ENCODE results near the gene P2RY2. TPM values are rescaled to one million over a fixed set of nuclear protein-coding genes. Genes with fewer than 3 reads are reported as not detected.
A peak's percentile ranks its signal among the peaks of the same experiment; 100 is the strongest.

Gene P2RY2
- polyA plus RNA-seq, 2 of the 4 experiments (the other 2 are of a cell fraction) = 3.7 to 6.4 TPM

GRCh38 chr11:73168925-73169579 is 49.0 kb upstream of the P2RY2 start:
- DNase-seq (ENCODE audit: low read depth in 1 of 2, low spot score in 1 of 2) = no peak
- Histone ChIP-seq H3K4me1 (no peaks in the 10 kb centered on the region), H3K4me2 (no peak overlapping the region), H3K4me3 (no peak overlapping the region), H3K9me3 (no peaks in the 10 kb centered on the region), H3K27ac (no peak overlapping the region)
- FAIRE-seq = no peak
- TF ChIP-seq RCOR1 (IDR thresholded peaks at IDR 0.05; ENCODE audit: low read depth, low read length) = no peak
- no peak for TF ChIP-seq MYC (IDR thresholded peaks at IDR 0.05; ENCODE audit: borderline replicate concordance, low read length)
- TF ChIP-seq KDM1A (IDR thresholded peaks at IDR 0.05; ENCODE audit: low read depth) = no peak
- no peak for TF ChIP-seq MAFK (IDR thresholded peaks at IDR 0.05; ENCODE audit: partially characterized antibody)
- no peak for TF ChIP-seq ESRRA (IDR thresholded peaks at IDR 0.05; ENCODE audit: borderline replicate concordance, low read length)
- ChIA-PET CTCF (interaction anchor here (0.8 to 14.3 kb wide), 7 partner anchors 9 to 340 kb away, joined by 3 to 339 read pairs (median 3); partner anchors contain the start of gene FCHSD2), POLR2A (no interaction called here)
- 66% methylated on average over 11 of the region's 11 CpGs for WGBS (ENCODE audit: missing lambda C conversion rate)
- no peak for ATAC-seq

DNA sequence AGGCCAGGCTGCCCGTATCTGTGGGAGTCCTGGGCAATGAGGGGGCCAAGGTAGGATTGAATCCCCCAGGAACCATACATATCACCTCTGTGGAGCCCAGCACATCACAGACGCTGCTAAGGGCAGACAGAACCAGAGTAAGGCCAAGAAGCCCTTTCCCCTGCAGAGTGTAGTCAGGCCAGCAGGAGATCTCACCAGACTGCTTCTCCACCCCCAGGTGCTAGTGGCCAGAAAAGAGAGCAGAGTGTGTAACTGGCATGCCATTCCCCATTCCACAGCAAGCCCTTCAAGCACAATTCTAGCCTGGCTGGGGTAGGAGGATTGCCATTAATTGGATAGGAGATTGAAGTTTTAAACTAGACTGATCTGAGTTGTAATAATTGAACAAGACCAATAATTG is 47.9 kb upstream of the P2RY2 start:
- Histone ChIP-seq H3K4me1 (no peaks in the 10 kb centered on the region), H3K4me2 (no peak overlapping the region), H3K27ac (no peak overlapping the region), H3K9me3 (no peaks in the 10 kb centered on the region), H3K4me3 (no peak overlapping the region)
- WGBS (ENCODE audit: missing lambda C conversion rate) = 90% methylated on average over 2 of the region's 2 CpGs
- FAIRE-seq (peak; percentile 13), DNase-seq (ENCODE audit: low read depth in 1 of 2, low spot score in 1 of 2) (no peak), ATAC-seq (peak; percentile 39 to 68; a peak in 4 of 6 replicates)
- TF ChIP-seq CHD4 (IDR thresholded peaks at IDR 0.05; ENCODE audit: borderline replicate concordance) (no peak), NR3C1 (IDR thresholded peaks at IDR 0.05) (no peak), ZC3H11A (IDR thresholded peaks at IDR 0.05) (no peak), FOSL2 (IDR thresholded peaks at IDR 0.05) (no peak), FOSL2 (CRISPR knock-in tag; IDR thresholded peaks at IDR 0.05) (no peak), NPAS2 (CRISPR knock-in tag; IDR thresholded peaks at IDR 0.05; ENCODE audit: borderline replicate concordance) (no peak), KDM1A (IDR thresholded peaks at IDR 0.05; ENCODE audit: low read depth) (no peak), RCOR1 (IDR thresholded peaks at IDR 0.05; ENCODE audit: low read depth, low read length) (no peak), CBX2 (IDR thresholded peaks at IDR 0.05; ENCODE audit: borderline replicate concordance, low read depth) (no peak), MYC (IDR thresholded peaks at IDR 0.05; ENCODE audit: borderline replicate concordance, low read length) (no peak), ELK1 (IDR thresholded peaks at IDR 0.05; ENCODE audit: low read depth, low read length) (no peak), ATOH8 (CRISPR knock-in tag; IDR thresholded peaks at IDR 0.05; ENCODE audit: low read depth) (no peak), RNF2 (IDR thresholded peaks at IDR 0.05; ENCODE audit: borderline replicate concordance, low read depth) (no peak), ZSCAN20 (CRISPR knock-in tag; IDR thresholded peaks at IDR 0.05) (no peak), MAX (IDR thresholded peaks at IDR 0.05) (no peak), HOXB13 (CRISPR knock-in tag; IDR thresholded peaks at IDR 0.05; ENCODE audit: low read depth) (no peak), HDAC2 (IDR thresholded peaks at IDR 0.05) (no peak), HOXA7 (CRISPR knock-in tag; IDR thresholded peaks at IDR 0.05) (no peak)
- TF ChIP-seq, protein P1, sequence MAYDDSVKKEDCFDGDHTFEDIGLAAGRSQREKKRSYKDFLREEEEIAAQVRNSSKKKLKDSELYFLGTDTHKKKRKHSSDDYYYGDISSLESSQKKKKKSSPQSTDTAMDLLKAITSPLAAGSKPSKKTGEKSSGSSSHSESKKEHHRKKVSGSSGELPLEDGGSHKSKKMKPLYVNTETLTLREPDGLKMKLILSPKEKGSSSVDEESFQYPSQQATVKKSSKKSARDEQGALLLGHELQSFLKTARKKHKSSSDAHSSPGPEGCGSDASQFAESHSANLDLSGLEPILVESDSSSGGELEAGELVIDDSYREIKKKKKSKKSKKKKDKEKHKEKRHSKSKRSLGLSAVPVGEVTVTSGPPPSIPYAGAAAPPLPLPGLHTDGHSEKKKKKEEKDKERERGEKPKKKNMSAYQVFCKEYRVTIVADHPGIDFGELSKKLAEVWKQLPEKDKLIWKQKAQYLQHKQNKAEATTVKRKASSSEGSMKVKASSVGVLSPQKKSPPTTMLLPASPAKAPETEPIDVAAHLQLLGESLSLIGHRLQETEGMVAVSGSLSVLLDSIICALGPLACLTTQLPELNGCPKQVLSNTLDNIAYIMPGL (CRISPR knock-in tag; IDR thresholded peaks at IDR 0.05; ENCODE audit: borderline replicate concordance) = no peak
- TF ChIP-seq, protein P2, sequence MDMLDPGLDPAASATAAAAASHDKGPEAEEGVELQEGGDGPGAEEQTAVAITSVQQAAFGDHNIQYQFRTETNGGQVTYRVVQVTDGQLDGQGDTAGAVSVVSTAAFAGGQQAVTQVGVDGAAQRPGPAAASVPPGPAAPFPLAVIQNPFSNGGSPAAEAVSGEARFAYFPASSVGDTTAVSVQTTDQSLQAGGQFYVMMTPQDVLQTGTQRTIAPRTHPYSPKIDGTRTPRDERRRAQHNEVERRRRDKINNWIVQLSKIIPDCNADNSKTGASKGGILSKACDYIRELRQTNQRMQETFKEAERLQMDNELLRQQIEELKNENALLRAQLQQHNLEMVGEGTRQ (IDR thresholded peaks at IDR 0.05) = no peak
- TF ChIP-seq, protein P3, sequence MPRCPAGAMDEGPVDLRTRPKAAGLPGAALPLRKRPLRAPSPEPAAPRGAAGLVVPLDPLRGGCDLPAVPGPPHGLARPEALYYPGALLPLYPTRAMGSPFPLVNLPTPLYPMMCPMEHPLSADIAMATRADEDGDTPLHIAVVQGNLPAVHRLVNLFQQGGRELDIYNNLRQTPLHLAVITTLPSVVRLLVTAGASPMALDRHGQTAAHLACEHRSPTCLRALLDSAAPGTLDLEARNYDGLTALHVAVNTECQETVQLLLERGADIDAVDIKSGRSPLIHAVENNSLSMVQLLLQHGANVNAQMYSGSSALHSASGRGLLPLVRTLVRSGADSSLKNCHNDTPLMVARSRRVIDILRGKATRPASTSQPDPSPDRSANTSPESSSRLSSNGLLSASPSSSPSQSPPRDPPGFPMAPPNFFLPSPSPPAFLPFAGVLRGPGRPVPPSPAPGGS (IDR thresholded peaks at IDR 0.05) = no peak
- POLR2A ChIA-PET = no interaction called here
- CTCF ChIA-PET = interaction anchor here (0.6 to 14.3 kb wide), 4 partner anchors 8 to 341 kb away, joined by 3 to 339 read pairs (median 8); no protein-coding TSS in a partner anchor

Data from A549 (cell line).